GM18505 (cell line): Measurements from ENCODE around the gene FIBIN.
"Not testable (repeated sequence)": the region's sequence is repeated elsewhere in the genome, so short reads cannot be mapped to it uniquely, and the experiment has no call there.

Source experiments
- ATAC-seq: cut with Tn5 transposase; IDR thresholded peaks from one replicate; pipeline ENCODE4 v1.9.1; 2021; ENCODE audit not compliant: unreplicated experiment
- POLR2A ChIP-seq: IDR thresholded peaks from 4 replicates; pipeline ENCODE4 v1.6.1; 2011; ENCODE audit warnings: borderline replicate concordance; ENCODE audit not compliant: insufficient read depth, insufficient read length; ENCODE audit errors: extremely low read depth

The FIBIN gene

GRCh38 chr11:26995701-26996460 lies 2.0 kb downstream of the FIBIN start:
- no peak for ATAC-seq
- no peak for TF ChIP-seq POLR2A

- no peak for TF ChIP-seq POLR2A
- ATAC-seq, result no peak
Observed at GRCh38 chr11:26997378-26997777, 3.5 kb downstream of the FIBIN start.

GRCh38 chr11:27001136-27001730 lies 7.3 kb downstream of the FIBIN start:
- not testable (repeated sequence) for ATAC-seq

GRCh38 chr11:27002431-27002830 lies 8.5 kb downstream of the FIBIN start:
- TF ChIP-seq POLR2A, result no peak
- ATAC-seq, result no peak

GRCh38 chr11:27002838-27003237 lies 8.9 kb downstream of the FIBIN start:
- no peak for TF ChIP-seq POLR2A
- no peak for ATAC-seq

GRCh38 chr11:27004103-27004502 lies 10.2 kb downstream of the FIBIN start:
- ATAC-seq, result no peak
- no peak for TF ChIP-seq POLR2A

GRCh38 chr11:27008811-27009535 lies 15.1 kb downstream of the FIBIN start:
- ATAC-seq, result no peak
- no peak for TF ChIP-seq POLR2A

GRCh38 chr11:27011560-27012233 lies 17.8 kb downstream of the FIBIN start:
- ATAC-seq, result no peak
- no peak for TF ChIP-seq POLR2A

- no peak for ATAC-seq
- TF ChIP-seq POLR2A, result no peak
Observed at GRCh38 chr11:27012234-27012921, 18.5 kb downstream of the FIBIN start.

- TF ChIP-seq POLR2A, result no peak
- no peak for ATAC-seq
Observed at GRCh38 chr11:27013781-27014361, 20.0 kb downstream of the FIBIN start.

- ATAC-seq, result no peak
Observed at GRCh38 chr11:27018902-27019529, 25.1 kb downstream of the FIBIN start.

GRCh38 chr11:27020751-27021150 lies 26.8 kb downstream of the FIBIN start:
- TF ChIP-seq POLR2A, result no peak

More at GRCh38 chr11:27018902-27019529, 25.1 kb downstream of the FIBIN start:
- no peak for TF ChIP-seq POLR2A

More at GRCh38 chr11:27020751-27021150, 26.8 kb downstream of the FIBIN start:
- no peak for ATAC-seq
